Transverse colon (tissue), 3 donors: ENCODE results near the gene SLC22A25.

ENCODE experiments used
- POLR2A ChIP-seq: fragments of 450-650 bp; IDR thresholded peaks from one replicate; pipeline ENCODE4 v1.6.1; 2016; ENCODE audit warnings: antibody characterized with exemption, mild to moderate bottlenecking, moderate library complexity
- TF ChIP-seq, protein P1 (sequence below), 5 experiments: fragments of 200-600 bp in 3 of 5; fragments of 450-650 bp in 2 of 5; sonication (generic) in 3 of 5; IDR thresholded peaks; 1 replicate in 2 of 5; 2 replicates in 3 of 5; pipeline ENCODE4 v1.5.1; 2016 to 2017; ENCODE audit warnings: antibody characterized with exemption in 5 of 5, inconsistent platforms in 3 of 5, mild to moderate bottlenecking in 2 of 5, moderate library complexity in 1 of 5

DNA sequence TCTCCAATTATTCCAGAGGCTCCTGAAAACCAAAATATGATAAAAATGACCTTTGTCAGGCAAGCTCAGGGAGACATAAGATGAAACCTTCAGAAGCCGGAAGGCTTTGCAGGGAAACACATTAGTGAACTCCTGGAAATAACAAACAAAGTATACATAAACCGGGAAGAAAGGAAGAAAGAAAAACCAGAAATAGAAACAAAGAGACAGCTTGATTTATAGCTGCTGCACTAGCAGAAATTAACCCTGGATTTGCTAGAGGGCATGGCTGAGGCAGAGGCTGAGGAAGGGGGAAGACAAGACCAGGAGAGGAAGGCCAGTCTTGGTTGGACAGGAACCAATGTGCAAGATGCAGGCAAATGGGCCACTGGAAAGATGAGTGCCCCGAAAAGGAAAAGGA lies 33.3 kb downstream of the SLC22A25 start:
- TF ChIP-seq, protein P1, sequence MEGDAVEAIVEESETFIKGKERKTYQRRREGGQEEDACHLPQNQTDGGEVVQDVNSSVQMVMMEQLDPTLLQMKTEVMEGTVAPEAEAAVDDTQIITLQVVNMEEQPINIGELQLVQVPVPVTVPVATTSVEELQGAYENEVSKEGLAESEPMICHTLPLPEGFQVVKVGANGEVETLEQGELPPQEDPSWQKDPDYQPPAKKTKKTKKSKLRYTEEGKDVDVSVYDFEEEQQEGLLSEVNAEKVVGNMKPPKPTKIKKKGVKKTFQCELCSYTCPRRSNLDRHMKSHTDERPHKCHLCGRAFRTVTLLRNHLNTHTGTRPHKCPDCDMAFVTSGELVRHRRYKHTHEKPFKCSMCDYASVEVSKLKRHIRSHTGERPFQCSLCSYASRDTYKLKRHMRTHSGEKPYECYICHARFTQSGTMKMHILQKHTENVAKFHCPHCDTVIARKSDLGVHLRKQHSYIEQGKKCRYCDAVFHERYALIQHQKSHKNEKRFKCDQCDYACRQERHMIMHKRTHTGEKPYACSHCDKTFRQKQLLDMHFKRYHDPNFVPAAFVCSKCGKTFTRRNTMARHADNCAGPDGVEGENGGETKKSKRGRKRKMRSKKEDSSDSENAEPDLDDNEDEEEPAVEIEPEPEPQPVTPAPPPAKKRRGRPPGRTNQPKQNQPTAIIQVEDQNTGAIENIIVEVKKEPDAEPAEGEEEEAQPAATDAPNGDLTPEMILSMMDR (IDR thresholded peaks at IDR 0.05), result no peak
- TF ChIP-seq POLR2A, result no peak
